ENCODE measurements around the gene FCHSD2.

FCHSD2 gene

GRCh38 chr11:73167363-73167954 lies 25.3 kb upstream of the FCHSD2 start:
- H3K9ac ChIP-seq (ENCODE audit: low read depth, low read length), result no peak overlapping the region
- no peak overlapping the region for H3K4me3 ChIP-seq (ENCODE audit: low read depth in 1 of 2, low read length in 2 of 2)
- H3K4me2 ChIP-seq (ENCODE audit: insufficient read depth, low read length), result no peak overlapping the region
- ATAC-seq (ENCODE audit: insufficient read depth, low read depth) (no peak), DNase-seq (no peak)
- H2AFZ ChIP-seq (ENCODE audit: low read depth, low read length), result no peak overlapping the region
- H3K27ac ChIP-seq (ENCODE audit: low read length), result no peak overlapping the region
- H3K79me2 ChIP-seq (ENCODE audit: insufficient read depth, low read length), result no peaks in the 10 kb centered on the region
- TF ChIP-seq CTCF (IDR thresholded peaks at IDR 0.05; ENCODE audit: borderline replicate concordance, extremely low read depth, low read length, poor library complexity, severe bottlenecking) (no peak), EZH2 (IDR thresholded peaks at IDR 0.05; ENCODE audit: borderline replicate concordance, low read depth, low read length, severe bottlenecking) (no peak)
- H3K36me3 ChIP-seq (ENCODE audit: insufficient read depth, low read length), result no peaks in the 10 kb centered on the region
- no peaks in the 10 kb centered on the region for H3K9me3 ChIP-seq (ENCODE audit: insufficient read depth, low read length, severe bottlenecking)
- no peaks in the 10 kb centered on the region for H3K4me1 ChIP-seq (ENCODE audit: insufficient read depth, low read length)
- H4K20me1 ChIP-seq (ENCODE audit: insufficient read depth, low read length), result no peaks in the 10 kb centered on the region
- H3K27me3 ChIP-seq (ENCODE audit: insufficient read depth, low read length, poor library complexity), result no peaks in the 10 kb centered on the region

- Histone ChIP-seq H2AFZ (ENCODE audit: low read depth, low read length) (no peak overlapping the region), H3K4me3 (ENCODE audit: low read depth in 1 of 2, low read length in 2 of 2) (no peak overlapping the region), H3K4me1 (ENCODE audit: insufficient read depth, low read length) (no peaks in the 10 kb centered on the region), H3K27ac (ENCODE audit: low read length) (no peak overlapping the region), H3K4me2 (ENCODE audit: insufficient read depth, low read length) (no peak overlapping the region), H4K20me1 (ENCODE audit: insufficient read depth, low read length) (no peaks in the 10 kb centered on the region), H3K9me3 (ENCODE audit: insufficient read depth, low read length, severe bottlenecking) (no peaks in the 10 kb centered on the region), H3K27me3 (ENCODE audit: insufficient read depth, low read length, poor library complexity) (no peaks in the 10 kb centered on the region), H3K36me3 (ENCODE audit: insufficient read depth, low read length) (no peaks in the 10 kb centered on the region), H3K79me2 (ENCODE audit: insufficient read depth, low read length) (no peaks in the 10 kb centered on the region), H3K9ac (ENCODE audit: low read depth, low read length) (no peak overlapping the region)
- no peak for DNase-seq
- ATAC-seq (ENCODE audit: insufficient read depth, low read depth), result no peak
- TF ChIP-seq EZH2 (IDR thresholded peaks at IDR 0.05; ENCODE audit: borderline replicate concordance, low read depth, low read length, severe bottlenecking), result no peak
Measured at GRCh38 chr11:73164803-73165540, 22.9 kb upstream of the FCHSD2 start.

GRCh38 chr11:73163638-73164174 lies 21.6 kb upstream of the FCHSD2 start:
- Histone ChIP-seq H3K36me3 (ENCODE audit: insufficient read depth, low read length) (no peaks in the 10 kb centered on the region), H3K27me3 (ENCODE audit: insufficient read depth, low read length, poor library complexity) (no peaks in the 10 kb centered on the region), H3K4me3 (ENCODE audit: low read depth in 1 of 2, low read length in 2 of 2) (no peak overlapping the region), H3K9me3 (ENCODE audit: insufficient read depth, low read length, severe bottlenecking) (no peaks in the 10 kb centered on the region), H3K4me1 (ENCODE audit: insufficient read depth, low read length) (no peaks in the 10 kb centered on the region), H3K4me2 (ENCODE audit: insufficient read depth, low read length) (no peak overlapping the region), H2AFZ (ENCODE audit: low read depth, low read length) (no peak overlapping the region), H3K27ac (ENCODE audit: low read length) (no peak overlapping the region), H3K79me2 (ENCODE audit: insufficient read depth, low read length) (no peaks in the 10 kb centered on the region), H3K9ac (ENCODE audit: low read depth, low read length) (no peak overlapping the region), H4K20me1 (ENCODE audit: insufficient read depth, low read length) (no peaks in the 10 kb centered on the region)
- ATAC-seq (ENCODE audit: insufficient read depth, low read depth) (no peak), DNase-seq (no peak)
- TF ChIP-seq CTCF (IDR thresholded peaks at IDR 0.05; ENCODE audit: borderline replicate concordance, extremely low read depth, low read length, poor library complexity, severe bottlenecking) (no peak), EZH2 (IDR thresholded peaks at IDR 0.05; ENCODE audit: borderline replicate concordance, low read depth, low read length, severe bottlenecking) (no peak)

- DNase-seq (no peak), ATAC-seq (ENCODE audit: insufficient read depth, low read depth) (no peak)
- no peaks in the 10 kb centered on the region for H3K27me3 ChIP-seq (ENCODE audit: insufficient read depth, low read length, poor library complexity)
- no peak overlapping the region for H3K27ac ChIP-seq (ENCODE audit: low read length)
- no peak overlapping the region for H3K4me3 ChIP-seq (ENCODE audit: low read depth in 1 of 2, low read length in 2 of 2)
- H3K4me1 ChIP-seq (ENCODE audit: insufficient read depth, low read length), result no peaks in the 10 kb centered on the region
- H2AFZ ChIP-seq (ENCODE audit: low read depth, low read length), result no peak overlapping the region
- no peak overlapping the region for H3K9ac ChIP-seq (ENCODE audit: low read depth, low read length)
- no peak for TF ChIP-seq CTCF (IDR thresholded peaks at IDR 0.05; ENCODE audit: borderline replicate concordance, extremely low read depth, low read length, poor library complexity, severe bottlenecking)
- no peak for TF ChIP-seq EZH2 (IDR thresholded peaks at IDR 0.05; ENCODE audit: borderline replicate concordance, low read depth, low read length, severe bottlenecking)
- no peaks in the 10 kb centered on the region for H3K36me3 ChIP-seq (ENCODE audit: insufficient read depth, low read length)
- no peaks in the 10 kb centered on the region for H3K9me3 ChIP-seq (ENCODE audit: insufficient read depth, low read length, severe bottlenecking)
- no peaks in the 10 kb centered on the region for H4K20me1 ChIP-seq (ENCODE audit: insufficient read depth, low read length)
- H3K4me2 ChIP-seq (ENCODE audit: insufficient read depth, low read length), result no peak overlapping the region
- H3K79me2 ChIP-seq (ENCODE audit: insufficient read depth, low read length), result no peaks in the 10 kb centered on the region
Measured at GRCh38 chr11:73162196-73162740, 20.1 kb upstream of the FCHSD2 start.

Data from DND-41 (cell line).